CMK (cell line): ENCODE data around the gene POP4.

ENCODE experiments used
- DNase-seq: peaks from one replicate; pipeline ENCODE4 v3.0.0-alpha.2; 2010; ENCODE audit warnings: low read depth

POP4 gene

DNA sequence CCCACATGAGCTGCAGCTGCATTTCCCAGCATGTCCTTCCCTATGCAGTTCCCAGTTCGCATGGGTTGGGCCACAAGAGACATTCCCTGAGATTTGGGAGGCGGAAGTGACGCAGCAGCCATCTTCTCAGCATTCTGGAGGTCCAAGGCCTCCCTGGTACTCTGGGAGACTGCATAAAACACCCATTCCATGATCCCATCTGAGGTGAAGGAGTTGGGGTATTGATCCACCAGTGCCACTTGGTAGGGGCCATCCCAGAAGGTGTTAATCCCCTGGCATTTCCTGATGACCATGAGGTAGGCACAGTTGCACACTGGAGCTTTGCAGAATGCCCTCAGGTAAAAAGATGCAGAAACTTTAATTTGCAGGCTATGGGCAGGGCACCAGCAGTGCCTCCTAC is 25.4 kb downstream of the POP4 start:
- DNase-seq: no peak

DNA sequence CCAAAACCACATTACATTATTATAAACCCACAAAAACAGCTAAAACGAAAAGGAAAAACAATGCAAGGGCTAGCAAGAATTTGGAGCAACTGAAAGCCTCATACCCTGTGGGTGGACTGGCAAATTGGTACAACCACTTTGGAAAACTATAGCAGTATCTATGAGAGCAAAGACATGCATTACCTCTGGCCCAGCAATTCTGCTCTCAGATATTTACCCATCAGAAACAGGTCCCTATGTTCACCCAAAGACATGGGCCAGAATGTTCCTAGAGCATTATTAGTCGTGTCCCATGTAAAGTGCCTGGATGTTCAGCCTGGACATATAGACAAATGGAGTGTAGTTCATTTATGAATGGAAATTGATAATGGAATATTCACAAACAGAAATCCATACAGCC is 27.9 kb downstream of the POP4 start:
- no peak for DNase-seq

DNA sequence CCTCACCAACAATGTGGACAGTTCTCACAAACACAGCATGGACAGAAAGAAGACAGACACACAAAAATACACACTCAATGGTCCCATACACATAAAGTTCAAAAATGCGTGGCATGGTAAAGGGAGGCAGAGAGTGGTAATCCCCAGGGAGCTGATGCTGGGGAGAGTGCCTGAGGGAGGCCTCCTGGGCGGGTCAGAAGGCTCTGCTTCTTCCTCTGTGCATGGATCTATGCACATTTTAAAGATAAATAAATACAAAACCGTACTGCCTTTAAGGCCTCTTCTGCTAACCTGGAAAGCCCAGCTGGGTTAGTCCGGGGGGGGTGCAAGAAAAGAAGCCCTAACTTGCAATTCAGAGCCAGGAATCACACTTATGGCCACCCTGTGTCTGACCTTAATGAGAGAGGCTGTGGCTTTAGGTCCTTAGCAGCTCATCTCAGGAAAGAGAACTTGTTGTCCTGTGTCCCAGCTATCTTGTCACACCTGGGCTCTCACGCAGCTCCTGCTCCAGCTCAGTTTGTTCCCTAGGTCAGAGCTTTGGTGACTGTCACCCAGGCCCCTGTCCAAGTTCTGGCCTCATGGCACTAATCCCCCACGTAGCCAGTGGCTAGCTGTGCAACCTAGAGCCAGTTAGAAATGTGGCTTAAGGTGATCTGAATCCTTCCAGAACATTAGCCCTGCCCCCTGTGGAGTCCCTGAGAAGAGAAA is 28.5 kb downstream of the POP4 start:
- DNase-seq: no peak

DNA sequence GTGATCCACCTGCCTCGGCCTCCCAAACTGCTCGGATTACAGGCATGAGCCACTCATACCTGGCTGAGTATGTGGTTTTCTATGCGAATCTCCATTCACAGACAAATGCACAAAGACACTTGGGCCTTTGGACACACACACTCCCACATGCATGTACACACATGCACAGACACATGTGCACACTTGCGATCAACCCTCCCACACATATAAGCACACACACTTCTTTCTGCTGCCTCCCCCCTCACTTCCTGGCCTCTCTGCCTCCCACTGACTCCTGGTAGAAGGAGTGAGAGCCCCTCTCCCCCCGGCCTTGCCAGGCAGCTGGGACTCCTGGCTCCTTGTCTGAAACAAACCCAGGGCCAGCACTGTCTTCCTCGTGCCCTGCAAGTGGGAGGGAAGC is 29.9 kb downstream of the POP4 start:
- DNase-seq: no peak

- no peak for DNase-seq
Observed at GRCh38 chr19:29636553-29637360, 30.7 kb downstream of the POP4 start.

DNA sequence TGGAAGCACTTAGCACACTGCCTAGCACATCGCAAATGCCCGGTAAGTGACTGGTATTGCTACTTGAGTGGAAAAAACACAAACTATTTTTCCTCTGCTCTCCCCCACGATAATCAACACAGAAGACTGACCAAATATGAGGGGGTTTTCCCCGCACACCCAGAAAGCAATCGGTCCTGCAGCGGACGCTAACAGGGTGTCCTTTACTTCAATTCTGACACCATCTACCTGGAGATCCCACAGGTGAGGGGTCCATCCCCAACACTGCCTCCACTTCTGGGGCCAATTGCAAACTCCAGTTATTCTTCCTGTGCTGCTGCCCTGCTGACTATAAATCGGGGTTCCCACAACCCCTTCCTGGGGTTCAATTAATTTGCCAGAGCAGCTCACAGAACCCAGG is 33.0 kb downstream of the POP4 start:
- DNase-seq: no peak

GRCh38 chr19:29640231-29640630 is 34.1 kb downstream of the POP4 start:
- DNase-seq: no peak

DNA sequence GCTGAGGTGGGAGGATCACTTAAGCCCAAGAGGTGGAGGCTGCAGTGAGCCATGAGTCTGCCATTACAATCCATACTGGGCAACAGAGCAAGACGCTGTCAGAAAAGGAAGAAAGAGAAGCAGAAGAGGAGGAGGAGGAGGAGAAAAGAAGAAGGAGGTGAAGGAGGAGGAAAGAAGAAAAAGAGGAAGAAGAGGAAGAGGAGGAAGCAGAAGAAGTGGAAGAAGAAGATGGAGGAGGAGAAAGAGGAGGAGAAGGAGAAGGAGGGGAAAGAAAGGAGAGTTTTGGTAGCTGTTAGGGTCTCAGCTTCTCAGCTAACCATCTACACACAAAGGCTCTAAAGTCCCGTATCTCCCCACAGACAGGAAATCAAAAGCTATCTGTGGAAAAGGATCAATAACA is 35.5 kb downstream of the POP4 start:
- no peak for DNase-seq

DNA sequence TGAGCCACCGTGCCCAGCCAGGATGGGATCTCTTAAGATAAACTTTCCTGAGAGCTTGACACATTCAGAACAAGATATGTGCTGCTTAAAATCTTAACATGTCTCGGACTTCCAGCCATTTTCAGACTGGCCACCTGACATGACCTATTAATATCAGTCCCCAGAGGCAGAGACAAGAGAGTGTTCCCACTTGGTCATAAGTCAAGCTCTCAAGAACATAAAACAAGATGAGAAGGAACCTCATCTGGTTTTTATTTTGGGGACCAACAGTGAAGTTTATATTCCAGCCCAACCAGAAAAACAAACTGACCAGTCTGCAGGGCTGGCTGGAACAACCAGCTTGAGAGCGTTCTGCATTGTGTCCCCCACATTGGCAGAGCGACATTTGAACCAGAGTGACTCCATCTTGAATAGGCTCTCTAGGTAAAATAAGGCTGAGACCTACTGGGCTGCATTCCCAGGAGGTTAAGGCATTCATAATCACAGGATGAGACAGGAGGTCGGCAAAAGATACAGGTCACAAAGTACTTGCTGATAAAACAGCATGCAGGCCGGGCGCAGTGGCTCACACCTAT is 37.4 kb downstream of the POP4 start:
- DNase-seq: no peak

GRCh38 chr19:29644210-29644609 is 38.1 kb downstream of the POP4 start:
- no peak for DNase-seq

DNA sequence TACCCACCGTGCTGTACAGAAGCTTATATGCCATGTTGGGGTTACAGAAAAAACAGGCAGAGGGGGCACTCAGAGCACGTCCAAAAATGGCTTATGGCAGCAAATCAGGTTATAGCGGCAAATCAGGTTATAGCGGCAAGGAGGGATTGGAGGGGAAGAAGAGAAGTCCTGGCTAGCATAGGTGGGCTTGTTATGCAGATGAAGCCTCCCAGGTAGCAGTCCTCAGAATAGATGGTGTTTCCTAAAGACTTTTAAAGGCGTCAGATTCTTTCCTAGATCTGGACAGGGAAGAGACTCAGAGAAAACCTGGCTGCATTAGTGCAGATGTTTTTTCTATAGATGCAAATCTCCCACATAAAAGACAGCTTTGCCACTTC is 39.4 kb downstream of the POP4 start:
- DNase-seq: no peak

DNA sequence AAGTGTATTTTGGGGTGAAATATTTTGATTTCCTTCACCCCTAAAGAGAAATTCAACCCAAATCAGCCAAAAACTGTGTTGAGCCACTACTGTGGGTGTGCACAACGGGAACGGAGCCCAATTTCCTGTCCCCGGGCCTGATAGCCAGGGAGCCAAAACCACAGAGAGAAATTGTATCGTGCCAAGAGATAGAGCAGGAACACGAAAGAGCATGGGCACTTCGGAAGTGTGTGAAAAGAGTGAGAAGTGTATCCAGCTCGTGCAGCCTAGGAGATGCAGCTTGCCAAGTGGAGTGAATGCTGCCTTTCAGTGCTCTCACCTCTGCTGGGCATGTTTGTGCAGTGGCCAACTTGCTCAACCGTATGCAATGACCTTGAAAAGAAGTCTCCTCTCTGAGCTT is 39.8 kb downstream of the POP4 start:
- DNase-seq: no peak

DNA sequence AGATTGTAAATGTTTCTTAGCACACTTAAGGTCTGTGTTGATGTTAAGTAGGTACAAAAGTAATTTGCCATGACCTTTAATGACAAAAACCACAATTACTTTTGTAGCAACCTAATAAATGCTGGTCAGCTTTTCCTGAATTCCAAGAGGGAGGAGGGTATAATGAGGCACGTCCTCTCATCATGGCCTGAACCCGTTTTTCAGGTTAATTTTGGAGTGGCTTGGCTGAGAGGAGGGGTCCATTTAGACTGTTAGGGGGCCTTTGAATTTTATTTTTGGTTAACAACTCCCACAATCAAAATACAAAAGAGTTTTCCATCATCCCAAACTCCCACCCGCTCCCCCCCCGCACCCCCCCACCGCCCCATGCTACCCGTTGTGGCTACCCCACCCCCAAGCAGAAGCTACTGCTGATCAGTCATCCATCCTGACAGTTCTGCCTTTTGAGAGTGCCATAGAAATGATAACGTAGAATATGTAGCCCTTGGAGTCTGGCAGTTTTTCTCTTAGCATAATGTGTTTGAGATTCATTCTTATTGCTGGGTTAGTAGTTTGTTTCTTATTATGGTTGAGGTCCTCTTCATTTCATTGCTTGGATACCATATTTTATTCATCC is 44.8 kb downstream of the POP4 start:
- DNase-seq: no peak

GRCh38 chr19:29651622-29652394 is 45.7 kb downstream of the POP4 start:
- DNase-seq: no peak

- no peak for DNase-seq
Observed at GRCh38 chr19:29653398-29653797, 47.3 kb downstream of the POP4 start.

DNA sequence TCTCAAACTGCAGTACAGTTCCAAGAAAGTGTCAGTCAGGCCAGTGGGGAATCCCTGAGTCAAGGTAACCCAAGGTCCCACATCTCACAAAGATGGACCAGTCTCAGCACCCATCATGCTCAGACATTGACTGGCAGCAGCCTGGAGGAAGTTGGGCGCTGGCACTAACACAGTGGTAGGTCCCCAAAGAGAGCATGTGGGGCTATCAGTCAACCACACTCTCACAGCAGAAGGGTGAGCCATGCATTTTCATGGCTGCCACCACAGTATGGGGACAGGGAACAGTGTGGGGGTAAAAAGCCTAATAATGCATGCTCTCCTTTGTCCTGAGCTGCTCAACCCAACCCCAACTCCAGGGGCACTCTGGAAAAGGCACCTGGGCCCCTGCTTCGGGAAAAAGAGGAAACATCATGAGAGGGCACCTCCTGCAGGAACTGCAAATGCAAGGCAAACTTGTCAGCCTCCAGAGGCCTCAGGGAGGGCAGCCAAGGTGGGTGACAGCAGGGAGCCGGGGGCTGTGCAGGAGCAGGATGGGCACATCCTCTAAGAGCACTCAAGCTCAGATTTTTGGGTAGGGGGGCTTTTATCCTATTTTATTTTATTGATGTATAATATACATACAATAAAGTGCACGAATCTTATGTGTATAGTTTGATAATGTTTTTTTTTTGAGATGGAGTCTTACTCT is 49.7 kb downstream of the POP4 start:
- DNase-seq: no peak

GRCh38 chr19:29658221-29658991 is 52.3 kb downstream of the POP4 start:
- no peak for DNase-seq

GRCh38 chr19:29660835-29661234 is 54.8 kb downstream of the POP4 start:
- no peak for DNase-seq

DNA sequence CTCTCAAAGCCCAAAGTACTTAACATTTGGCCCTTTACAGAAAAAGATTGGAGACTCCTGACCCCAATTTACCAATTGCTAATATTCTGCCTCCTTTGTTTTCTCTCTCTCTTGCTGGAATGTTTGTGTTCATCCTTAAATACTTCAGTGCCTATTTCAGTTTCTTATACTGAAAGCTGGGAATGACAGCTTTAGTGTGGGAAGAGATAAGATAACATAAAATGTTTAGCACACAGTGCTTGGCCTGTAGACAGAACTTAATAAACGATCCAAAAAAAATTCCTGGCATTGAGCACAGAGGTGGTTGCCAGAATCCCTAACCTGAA is 56.2 kb downstream of the POP4 start:
- no peak for DNase-seq

- no peak for DNase-seq
Observed at GRCh38 chr19:29662604-29663404, 56.7 kb downstream of the POP4 start.
